OCI-LY1 (cell line): ENCODE data around the gene ZNF281.

ENCODE experiments used
- H2AFZ ChIP-seq: fragments of 200-600 bp; sonication (generic), shearing (Covaris generic); 2 replicates; pipeline ENCODE4 v1.6.0; 2014; ENCODE audit warnings: antibody characterized with exemption, mild to moderate bottlenecking, low read length
- H3F3A ChIP-seq: fragments of 200-600 bp; sonication (generic), shearing (Covaris generic); 2 replicates; pipeline ENCODE4 v1.6.0; 2014; ENCODE audit warnings: mild to moderate bottlenecking, antibody characterized with exemption, low read length, moderate library complexity; ENCODE audit not compliant: insufficient read depth
- H3K27ac ChIP-seq: fragments of 200-600 bp; sonication (generic); 2 replicates; pipeline ENCODE4 v1.5.1; 2014; ENCODE audit warnings: low read length, mixed run types, mild to moderate bottlenecking, low read depth; ENCODE audit not compliant: poor library complexity, severe bottlenecking
- H3K27me3 ChIP-seq: fragments of 200-600 bp; sonication (generic); 2 replicates; pipeline ENCODE4 v1.6.0; 2014; ENCODE audit warnings: antibody characterized with exemption, mild to moderate bottlenecking, low read length, moderate library complexity; ENCODE audit not compliant: insufficient read depth
- H3K36me3 ChIP-seq: fragments of 200-600 bp; sonication (generic); 2 replicates; pipeline ENCODE4 v1.6.1; 2014; ENCODE audit warnings: mild to moderate bottlenecking, antibody characterized with exemption, low read length, moderate library complexity, mixed read lengths; ENCODE audit not compliant: insufficient read depth
- H3K4me1 ChIP-seq: fragments of 200-600 bp; sonication (generic); 2 replicates; pipeline ENCODE4 v1.5.1; 2014; ENCODE audit warnings: mild to moderate bottlenecking, low read length, moderate library complexity; ENCODE audit not compliant: insufficient read depth, severe bottlenecking
- H3K4me2 ChIP-seq: fragments of 200-600 bp; sonication (generic), shearing (Covaris generic); 2 replicates; pipeline ENCODE4 v1.6.1; 2014; ENCODE audit warnings: low read length
- H3K4me3 ChIP-seq: fragments of 200-600 bp; sonication (generic); 2 replicates; pipeline ENCODE4 v1.5.1; 2014; ENCODE audit warnings: low read length, low read depth, mild to moderate bottlenecking, mixed read lengths; ENCODE audit not compliant: poor library complexity, severe bottlenecking
- H3K79me2 ChIP-seq: fragments of 200-600 bp; shearing (Covaris generic); 2 replicates; pipeline ENCODE4 v1.6.1; 2016; ENCODE audit warnings: mixed run types, low read length, mixed read lengths; ENCODE audit not compliant: insufficient read depth
- H3K9ac ChIP-seq: fragments of 200-600 bp; sonication (generic), shearing (Covaris generic); 2 replicates; pipeline ENCODE4 v1.6.1; 2014; ENCODE audit warnings: mild to moderate bottlenecking, low read length, mixed read lengths
- H3K9me2 ChIP-seq: fragments of 200-600 bp; sonication (generic), shearing (Covaris generic); 2 replicates; pipeline ENCODE4 v1.6.1; 2014; ENCODE audit warnings: low read depth, mild to moderate bottlenecking, low read length, mixed read lengths
- H3K9me3 ChIP-seq: fragments of 200-600 bp; shearing (Covaris generic); 2 replicates; pipeline ENCODE4 v1.6.1; 2014; ENCODE audit warnings: low read length, mixed read lengths
- H4K20me1 ChIP-seq: fragments of 200-600 bp; sonication (generic), shearing (Covaris generic); 2 replicates; pipeline ENCODE4 v1.6.0; 2016; ENCODE audit warnings: mild to moderate bottlenecking, low read length; ENCODE audit not compliant: insufficient read depth
- EZH2 ChIP-seq: fragments of 200-600 bp; sonication (generic), shearing (Covaris generic); IDR thresholded peaks from 2 replicates; pipeline ENCODE4 v1.8.0; 2017; ENCODE audit warnings: borderline replicate concordance, mixed run types, mild to moderate bottlenecking, antibody characterized with exemption, low read length, moderate library complexity, mixed read lengths
- TF ChIP-seq, protein P1 (sequence below): fragments of 200-600 bp; sonication (generic), shearing (Covaris generic); IDR thresholded peaks from 2 replicates; pipeline ENCODE4 v1.5.1; 2017; ENCODE audit warnings: mild to moderate bottlenecking, antibody characterized with exemption, low read length, moderate library complexity, mixed read lengths

The ZNF281 gene

DNA sequence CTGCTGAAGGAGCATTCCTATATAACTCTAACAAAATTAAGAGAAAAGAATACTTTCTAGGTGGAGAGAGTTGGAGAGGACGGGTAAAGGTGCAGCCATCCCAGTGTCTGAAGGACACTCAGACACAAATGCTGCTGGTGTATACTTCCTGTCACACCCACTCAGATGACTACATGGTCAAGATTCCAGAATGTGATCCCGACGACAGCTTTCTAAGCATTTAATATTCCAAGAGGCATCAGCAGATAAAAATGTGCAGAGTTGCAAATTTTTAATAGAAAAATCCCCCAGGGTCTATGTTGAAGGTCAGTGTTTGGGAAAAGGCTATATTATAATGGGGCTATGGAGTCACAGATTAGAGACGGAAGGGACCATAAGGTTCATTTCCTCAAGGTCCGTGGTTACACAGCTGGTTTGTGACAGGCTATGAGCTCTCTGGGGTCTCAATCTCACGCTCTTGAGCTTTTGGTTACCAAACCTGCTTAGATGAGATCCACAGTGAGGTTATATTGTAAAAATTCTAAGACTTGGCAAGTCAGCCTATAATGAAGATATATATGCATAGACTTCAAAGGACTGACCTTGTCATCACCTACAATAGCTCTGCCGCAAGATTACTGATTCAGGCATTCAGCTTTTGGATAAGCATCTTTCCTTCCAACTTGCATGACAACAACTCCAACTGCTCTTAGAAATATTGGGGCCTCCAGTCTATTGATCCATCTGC lies 35.1 kb downstream of the ZNF281 start:
- Histone ChIP-seq H3K4me3 (no peak overlapping the region), H3K4me1 (peaks cover 5% of the 10 kb centered on the region)

DNA sequence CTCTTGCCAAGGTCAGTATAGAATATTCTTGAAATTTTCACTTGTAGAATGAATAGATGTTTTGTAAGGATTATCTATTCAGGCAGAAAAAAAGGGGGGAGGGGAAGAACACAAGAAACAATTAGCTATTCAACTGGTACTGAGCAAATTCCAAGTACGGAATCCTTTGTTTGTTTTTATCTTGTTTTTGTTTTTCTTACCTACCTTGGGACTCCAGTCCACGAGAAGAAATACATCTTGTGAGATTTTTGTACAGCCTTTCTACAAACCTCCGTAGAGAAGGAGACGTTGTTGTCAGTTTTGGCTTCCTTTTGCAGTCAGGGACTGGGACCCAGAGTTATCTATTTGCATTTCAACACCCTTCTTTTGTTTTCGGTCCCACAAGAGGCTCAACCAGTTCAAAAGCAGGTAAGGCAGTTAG lies 36.0 kb downstream of the ZNF281 start:
- Histone ChIP-seq H3K4me2 (no peak overlapping the region), H3K4me3 (no peak overlapping the region), H3K9me3 (no peaks in the 10 kb centered on the region), H3K4me1 (peaks cover 5% of the 10 kb centered on the region), H3F3A (no peaks in the 10 kb centered on the region), H3K27ac (no peak overlapping the region), H4K20me1 (no peaks in the 10 kb centered on the region), H3K9me2 (no peaks in the 10 kb centered on the region), H3K9ac (no peak overlapping the region), H3K79me2 (no peaks in the 10 kb centered on the region), H3K36me3 (no peaks in the 10 kb centered on the region), H3K27me3 (no peaks in the 10 kb centered on the region), H2AFZ (no peak overlapping the region)
- TF ChIP-seq, protein P1, sequence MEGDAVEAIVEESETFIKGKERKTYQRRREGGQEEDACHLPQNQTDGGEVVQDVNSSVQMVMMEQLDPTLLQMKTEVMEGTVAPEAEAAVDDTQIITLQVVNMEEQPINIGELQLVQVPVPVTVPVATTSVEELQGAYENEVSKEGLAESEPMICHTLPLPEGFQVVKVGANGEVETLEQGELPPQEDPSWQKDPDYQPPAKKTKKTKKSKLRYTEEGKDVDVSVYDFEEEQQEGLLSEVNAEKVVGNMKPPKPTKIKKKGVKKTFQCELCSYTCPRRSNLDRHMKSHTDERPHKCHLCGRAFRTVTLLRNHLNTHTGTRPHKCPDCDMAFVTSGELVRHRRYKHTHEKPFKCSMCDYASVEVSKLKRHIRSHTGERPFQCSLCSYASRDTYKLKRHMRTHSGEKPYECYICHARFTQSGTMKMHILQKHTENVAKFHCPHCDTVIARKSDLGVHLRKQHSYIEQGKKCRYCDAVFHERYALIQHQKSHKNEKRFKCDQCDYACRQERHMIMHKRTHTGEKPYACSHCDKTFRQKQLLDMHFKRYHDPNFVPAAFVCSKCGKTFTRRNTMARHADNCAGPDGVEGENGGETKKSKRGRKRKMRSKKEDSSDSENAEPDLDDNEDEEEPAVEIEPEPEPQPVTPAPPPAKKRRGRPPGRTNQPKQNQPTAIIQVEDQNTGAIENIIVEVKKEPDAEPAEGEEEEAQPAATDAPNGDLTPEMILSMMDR, result no peak

More for the DNA sequence above, 35.1 kb downstream of the ZNF281 start:
- Histone ChIP-seq H3K27me3 (no peaks in the 10 kb centered on the region), H3K4me2 (no peak overlapping the region), H3K36me3 (no peaks in the 10 kb centered on the region), H3K9me2 (no peaks in the 10 kb centered on the region), H3F3A (no peaks in the 10 kb centered on the region), H3K27ac (no peak overlapping the region), H4K20me1 (no peaks in the 10 kb centered on the region), H3K9me3 (no peaks in the 10 kb centered on the region), H2AFZ (no peak overlapping the region), H3K79me2 (no peaks in the 10 kb centered on the region), H3K9ac (no peak overlapping the region)
- TF ChIP-seq, protein P1, result no peak
- no peak for TF ChIP-seq EZH2

DNA sequence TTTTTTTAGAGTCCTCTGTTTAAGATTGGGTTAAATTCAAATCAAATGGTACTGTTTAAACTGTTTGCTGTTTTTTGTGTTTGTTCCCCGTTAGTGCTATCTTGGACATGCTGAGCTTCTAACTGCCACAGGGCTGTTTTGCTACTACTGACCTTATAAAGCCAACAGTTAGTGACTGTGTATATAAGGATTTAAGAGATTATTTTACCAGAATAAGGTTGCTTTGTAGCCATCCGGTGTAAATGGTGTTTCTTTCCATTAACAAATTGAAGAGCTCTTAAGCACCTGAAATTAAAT lies 37.0 kb downstream of the ZNF281 start:
- Histone ChIP-seq H3K9me2 (no peaks in the 10 kb centered on the region), H3K4me3 (no peak overlapping the region), H3K27me3 (no peaks in the 10 kb centered on the region), H3K9ac (no peak overlapping the region), H3K27ac (no peak overlapping the region), H4K20me1 (no peaks in the 10 kb centered on the region), H2AFZ (no peak overlapping the region), H3K79me2 (no peaks in the 10 kb centered on the region), H3F3A (no peaks in the 10 kb centered on the region), H3K9me3 (no peaks in the 10 kb centered on the region), H3K4me2 (no peak overlapping the region), H3K36me3 (no peaks in the 10 kb centered on the region), H3K4me1 (peaks cover 5% of the 10 kb centered on the region)
- TF ChIP-seq, protein P1, result no peak
- TF ChIP-seq EZH2, result no peak
